ENCODE measurements around the gene GPRIN1.
"Not testable (repeated sequence)": the region's sequence is repeated elsewhere in the genome, so short reads cannot be mapped to it uniquely, and the experiment has no call there.

The GPRIN1 gene

DNA sequence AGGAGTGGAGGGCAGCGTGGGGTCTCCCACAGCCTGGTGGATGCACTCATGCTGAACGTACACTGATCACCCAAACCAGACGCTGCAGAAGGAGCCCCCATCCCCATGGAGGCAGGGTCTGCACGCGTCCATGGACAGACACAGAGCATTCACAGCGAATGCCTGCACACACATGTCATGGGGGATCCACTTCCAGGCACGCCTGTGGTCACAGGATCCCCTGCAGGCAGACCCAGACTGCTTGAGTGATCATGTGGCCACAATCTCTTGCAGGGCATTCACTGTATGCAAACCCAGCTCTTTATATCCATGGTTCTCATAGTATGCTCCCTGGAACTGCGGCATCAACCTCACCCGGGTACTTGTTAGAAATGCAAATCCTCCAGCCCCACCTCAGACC, 15.0 kb upstream of the GPRIN1 start:
- DNase-seq (ENCODE audit: low read depth): no peak

DNA sequence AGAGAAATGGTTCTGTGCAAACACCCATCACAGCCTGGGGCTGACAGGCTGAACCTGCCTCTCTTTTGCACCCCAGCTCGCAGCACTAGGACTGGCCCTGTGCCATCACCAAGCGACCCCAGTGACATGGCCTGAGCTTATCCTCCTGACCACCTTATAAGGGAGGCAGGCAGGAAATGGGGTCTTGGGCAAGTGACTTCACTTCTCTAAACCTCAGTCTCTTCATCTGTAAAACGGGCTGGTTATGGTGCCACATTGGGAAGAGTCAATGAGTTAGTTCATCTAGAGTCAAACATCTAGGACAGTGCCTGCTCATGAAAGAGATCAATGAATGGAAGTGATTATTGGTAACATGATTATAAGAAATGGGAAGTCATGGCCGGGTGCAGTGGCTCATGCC, 14.2 kb upstream of the GPRIN1 start:
- no peak for DNase-seq (ENCODE audit: low read depth)

DNA sequence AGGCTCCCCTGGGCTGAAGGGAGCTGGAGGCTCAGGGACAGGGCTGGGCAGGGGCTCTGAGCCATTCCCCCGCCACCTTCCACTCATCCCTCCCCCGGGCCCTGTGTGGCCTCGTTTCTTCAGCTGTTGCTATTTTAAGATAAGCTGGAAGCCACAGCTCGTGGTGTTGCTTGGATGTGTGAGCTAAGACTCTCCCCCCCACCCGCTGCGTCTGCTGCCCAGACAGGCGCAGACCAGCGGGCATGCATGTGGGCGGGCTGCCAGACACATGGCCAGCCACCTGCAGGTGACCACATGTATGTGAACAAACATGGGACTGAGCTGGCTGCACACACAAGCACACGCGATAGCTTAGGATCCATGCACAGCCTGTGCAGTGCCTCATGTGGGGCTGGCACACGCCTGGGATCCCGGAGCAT, 11.7 kb upstream of the GPRIN1 start:
- no peak for DNase-seq (ENCODE audit: low read depth)

DNA sequence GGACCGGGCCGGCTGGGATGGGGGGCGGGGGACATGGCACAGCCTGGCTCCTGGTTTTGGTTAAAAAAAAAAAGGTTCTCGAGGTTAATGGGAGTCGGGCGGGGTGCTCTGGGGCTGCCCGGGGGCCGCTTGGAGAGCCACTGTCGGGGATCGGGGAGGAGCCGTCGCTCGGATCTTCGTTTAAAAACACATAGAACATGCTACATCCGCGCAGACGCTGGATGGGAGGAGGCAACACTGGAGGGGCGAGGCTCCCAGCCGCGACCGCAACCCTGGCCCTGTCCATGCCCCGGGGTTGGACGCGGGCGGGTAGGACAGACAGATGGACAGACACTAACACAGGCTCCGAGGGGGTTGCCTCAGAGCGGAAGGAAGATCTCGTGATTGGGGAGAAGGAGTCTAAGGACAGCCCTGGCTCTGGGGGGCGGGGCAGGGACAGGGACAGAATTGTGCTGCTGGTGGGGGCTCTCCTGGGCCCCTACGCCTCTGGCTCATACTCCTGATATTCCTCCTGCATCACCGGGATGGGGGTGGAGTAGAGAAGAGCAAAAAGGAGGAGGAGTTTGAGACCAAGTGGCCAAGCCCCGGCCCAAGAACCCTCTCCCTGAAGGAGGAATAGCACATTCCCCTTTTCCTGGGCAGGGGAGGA, 10.5 kb upstream of the GPRIN1 start:
- DNase-seq (ENCODE audit: low read depth): no peak

DNA sequence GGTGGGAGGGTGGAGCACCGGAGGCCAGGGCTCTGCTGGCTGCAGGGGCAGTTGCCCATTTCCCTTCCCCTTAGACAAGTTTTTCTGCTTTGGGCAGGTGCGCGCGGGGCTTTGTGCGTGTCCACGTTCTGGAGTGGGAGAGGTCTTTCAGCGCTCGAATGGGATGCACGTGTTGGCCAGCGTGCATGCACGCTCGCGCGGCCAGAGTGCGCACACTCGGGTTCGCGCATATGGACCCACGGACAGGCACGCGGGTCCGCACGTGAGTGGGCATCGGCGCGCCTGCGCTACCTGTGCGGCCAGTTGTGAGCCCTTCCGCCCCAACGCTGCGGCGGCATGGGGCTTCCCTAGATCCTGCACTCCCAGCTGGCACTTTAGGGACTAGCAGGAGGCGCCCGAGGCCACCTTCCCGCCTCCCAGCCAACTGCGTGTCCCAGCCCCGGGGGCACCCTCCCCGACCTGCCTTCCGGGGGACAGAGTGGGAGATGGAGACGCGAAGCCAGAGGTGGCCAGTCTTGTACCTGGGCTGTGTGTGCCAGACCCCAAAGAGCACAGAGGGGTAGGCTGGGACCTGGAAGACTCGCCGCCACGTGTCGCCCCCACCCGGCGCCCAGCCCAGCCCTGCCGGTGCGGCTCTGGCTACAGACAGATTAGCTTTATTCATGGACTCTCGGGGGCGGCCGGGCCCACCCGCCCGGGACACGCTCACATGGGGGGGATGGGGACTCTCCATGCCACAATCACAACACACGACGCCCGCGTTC, 9.8 kb upstream of the GPRIN1 start:
- DNase-seq (ENCODE audit: low read depth): no peak

DNA sequence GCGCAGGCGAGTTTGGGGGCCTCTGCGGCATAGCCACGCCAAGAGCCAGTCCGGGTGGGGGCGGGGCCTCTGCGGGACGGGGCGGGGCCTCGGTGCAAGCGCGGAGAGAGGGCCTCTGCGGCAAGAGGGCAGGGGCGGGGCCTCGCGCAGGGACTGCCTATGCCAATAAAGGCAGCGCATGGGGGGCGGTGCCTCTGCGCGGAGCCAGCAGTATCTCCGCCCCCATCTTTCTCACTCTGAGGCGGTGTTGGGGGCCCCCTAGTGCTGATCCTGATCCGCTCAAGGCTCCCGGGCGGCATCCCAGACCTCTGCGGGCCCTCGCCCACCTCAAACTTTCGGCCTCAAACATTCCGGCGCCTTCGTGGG, 9.2 kb upstream of the GPRIN1 start:
- DNase-seq (ENCODE audit: low read depth): peak; percentile 59

DNA sequence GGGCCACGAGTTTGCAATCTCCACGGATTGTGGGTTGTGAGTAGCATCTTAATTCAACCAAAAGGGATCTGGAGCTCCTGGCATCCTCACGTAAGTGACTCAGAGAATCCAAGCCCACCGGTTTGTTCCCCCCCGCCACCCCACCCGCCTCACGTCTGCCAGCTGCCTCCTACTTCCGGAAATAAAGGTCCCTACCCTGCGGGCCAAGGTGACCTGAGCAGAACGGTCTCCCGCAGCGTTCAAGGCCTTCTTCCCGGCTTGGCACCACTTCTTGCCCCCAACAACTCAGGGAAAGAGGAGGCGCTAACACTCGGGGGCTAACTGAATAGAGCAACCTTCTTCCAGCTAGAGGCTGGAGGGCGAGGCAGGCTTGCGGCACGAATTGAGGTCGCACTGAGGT, 8.8 kb upstream of the GPRIN1 start:
- DNase-seq (ENCODE audit: low read depth): no peak

DNA sequence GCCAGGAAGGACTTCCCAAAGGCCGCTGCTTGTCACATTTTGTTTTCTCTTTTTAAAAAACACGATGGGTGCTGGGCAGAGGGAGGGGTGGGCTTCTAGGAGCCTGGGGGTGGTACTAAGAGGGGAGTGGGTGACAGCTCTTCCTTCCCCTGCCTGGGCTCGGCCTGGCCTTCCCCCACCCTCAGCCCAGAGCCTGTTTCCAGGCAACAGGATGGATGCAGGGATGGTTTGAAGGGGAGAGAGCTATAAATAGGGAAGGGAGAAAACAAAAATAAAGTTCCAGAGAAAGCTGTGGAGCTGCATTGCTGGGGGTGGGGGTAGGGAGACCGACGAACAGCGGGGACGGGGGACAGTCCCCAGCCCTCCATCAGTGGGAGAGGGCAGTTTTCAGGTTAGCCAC, 6.6 kb upstream of the GPRIN1 start:
- DNase-seq (ENCODE audit: low read depth): no peak

DNA sequence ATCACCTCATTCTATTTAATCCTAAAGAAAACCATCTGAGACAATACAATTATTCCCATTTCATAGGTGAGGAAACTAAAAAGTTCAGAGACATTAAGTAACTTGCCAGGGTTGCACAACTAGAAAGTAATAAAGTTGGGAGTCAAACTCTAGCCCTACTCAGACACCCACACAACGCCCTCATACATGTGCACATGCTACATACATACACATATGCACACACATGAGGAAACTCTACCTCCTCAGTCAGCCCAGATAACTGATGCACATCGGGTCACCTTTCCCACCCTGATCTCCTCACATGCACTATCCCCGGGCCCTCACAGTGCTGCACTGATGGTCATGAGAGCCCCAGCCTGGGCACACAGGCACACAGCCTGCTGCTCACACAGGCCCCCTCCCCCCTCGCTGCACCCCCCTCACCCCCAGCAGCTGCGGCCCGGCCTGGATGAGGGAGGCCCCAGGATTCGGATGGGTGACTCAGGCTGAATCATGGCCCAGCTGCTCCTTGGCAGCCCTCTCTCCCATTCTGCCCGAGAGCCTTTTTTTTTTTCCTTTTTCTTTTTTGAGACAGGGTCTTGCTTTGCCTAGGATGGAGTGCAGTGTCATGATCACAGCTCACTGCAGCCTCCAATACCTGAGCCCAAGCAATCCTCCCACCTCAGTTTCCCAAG, 5.0 kb upstream of the GPRIN1 start:
- no peak for DNase-seq (ENCODE audit: low read depth)

DNA sequence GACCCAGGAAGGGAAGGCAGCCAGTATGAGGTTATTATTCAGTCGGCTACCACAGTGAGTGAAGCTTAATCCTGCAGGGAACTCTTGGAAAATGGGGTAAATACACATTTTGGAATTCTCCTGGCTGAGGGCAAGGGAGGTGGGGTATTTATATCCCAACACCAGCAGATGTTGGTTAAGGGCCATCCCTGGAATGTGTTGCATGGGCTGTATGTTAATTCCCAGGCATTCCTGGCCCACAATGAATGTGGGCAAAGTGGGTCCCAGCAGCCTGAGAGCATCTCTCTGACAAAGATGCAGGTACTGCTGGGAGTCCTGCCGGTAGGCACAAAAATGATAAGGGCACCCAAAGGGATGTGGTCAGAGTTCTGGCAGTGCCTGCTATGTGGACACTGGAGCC, 2.9 kb upstream of the GPRIN1 start:
- no peak for DNase-seq (ENCODE audit: low read depth)

DNA sequence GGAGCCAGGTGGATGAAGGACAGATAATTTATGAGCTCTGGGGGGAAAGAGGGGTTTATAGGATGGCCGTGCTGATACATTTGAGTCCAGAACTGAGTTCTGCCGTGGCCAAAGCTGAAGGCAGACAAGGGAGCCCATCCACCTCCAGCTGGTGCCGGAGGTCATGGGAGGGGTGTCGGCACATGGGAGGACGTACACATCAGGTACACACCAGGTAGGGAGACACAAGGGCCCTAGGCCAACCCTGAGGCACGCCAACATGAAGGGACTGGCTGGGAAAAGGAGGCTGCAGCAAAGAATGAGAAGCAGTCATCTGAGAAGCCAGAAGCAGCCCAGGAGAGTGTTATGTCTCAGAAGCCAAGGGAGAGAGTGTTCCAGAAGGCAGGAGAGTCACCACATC, 2.1 kb upstream of the GPRIN1 start:
- DNase-seq (ENCODE audit: low read depth): no peak

DNA sequence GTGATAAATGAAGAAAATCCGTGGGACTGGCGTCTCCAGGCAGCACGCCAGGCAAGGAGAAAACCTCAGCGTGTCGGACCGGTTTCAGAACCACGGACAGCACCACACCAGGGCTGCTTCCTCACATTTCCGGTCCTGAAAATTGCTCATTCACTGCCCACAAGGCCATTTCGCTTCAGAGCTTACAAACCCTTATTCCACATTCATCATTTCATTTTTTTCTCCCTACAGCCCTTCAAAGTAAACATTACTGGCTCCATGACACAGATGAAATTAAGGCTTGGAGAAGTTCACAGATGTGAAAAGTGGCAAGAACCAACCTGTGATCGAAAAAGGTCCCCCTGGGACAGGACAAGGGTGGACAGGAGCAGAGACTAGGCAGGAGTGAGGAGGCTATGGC, 1.5 kb upstream of the GPRIN1 start:
- no peak for DNase-seq (ENCODE audit: low read depth)

DNA sequence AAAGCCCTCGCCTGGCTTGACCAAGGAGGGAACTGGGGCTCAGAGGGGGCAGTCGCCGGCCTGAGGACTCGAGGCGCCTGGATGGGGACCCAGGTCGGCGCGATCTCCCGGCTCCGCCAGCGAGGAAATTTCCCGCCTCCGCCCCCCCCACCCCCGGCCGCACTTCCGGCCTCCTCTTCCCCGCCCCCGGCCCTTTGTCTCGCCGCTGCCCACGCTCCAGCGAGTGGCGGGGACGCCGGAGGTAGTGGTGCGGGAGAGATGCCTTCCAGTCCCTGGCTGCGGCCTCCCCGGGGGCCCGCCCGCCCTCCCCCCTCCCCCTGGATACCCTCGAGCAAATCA, 448 bp upstream of the GPRIN1 start:
- DNase-seq (ENCODE audit: low read depth): no peak

DNA sequence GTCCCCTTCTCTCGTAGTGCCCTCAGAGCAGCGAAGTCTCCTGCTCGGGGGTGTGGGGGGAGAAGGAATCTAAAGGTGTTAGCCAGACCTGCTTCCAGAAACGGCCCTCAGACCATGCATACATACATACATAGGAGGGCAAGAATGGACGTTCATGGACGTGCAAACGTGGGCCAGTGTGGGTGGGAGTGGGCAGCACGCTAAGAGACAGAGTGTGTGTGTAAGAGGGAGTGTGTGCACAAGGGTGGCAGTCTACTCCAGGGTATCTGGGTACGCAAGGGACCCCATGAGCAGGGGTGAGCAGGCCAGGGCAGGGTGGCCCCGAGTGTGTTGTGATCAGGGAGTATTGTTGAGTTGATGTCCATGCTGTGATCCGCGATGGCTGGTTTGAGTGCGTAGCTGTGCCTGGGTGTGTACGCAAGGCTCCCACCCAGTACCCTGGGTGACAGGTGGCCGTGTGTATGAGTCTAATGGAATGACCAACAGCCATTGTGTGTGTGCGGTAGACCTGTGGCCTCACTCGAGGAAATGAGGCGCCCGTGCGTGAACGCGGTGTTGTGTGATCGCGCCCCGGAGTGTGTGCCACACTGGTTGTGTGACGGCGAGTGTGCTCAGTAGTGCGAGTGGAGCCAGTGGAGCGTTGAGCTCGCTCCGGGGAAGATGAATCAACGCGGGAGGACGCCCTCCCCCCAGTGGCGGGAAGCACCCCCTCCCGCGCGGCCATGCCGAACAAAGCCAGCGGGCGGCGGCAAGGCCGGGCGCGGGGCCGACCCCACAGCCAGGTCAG, 826 bp downstream of the GPRIN1 start:
- DNase-seq (ENCODE audit: low read depth): no peak

DNA sequence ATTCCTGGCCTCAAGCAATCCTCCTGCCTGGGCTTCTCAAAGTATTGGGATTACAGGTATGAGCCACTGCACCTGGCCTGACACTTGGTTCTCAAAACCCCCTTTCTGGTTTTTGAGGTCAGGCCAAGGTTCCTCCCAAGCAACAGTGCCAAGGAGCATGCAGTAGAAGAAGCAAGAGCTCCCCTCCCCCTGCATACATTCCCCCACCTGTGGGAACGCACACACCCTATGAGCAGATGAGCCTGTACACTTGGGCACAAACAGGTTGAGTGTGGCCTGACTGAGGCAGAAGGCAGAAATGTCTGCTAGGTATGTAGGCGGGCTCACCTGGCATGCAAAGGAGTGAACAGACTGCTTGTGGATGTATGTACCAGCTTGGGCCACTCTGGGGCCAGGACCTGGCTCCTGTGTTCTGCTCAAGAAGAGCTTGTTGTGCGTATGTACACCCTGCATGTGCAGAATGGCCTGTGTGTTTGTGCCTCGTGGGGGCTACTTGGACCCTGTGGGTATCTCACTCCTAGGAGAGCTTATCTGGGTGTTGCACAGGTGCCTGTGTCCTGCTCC, 1.7 kb downstream of the GPRIN1 start:
- no peak for DNase-seq (ENCODE audit: low read depth)

DNA sequence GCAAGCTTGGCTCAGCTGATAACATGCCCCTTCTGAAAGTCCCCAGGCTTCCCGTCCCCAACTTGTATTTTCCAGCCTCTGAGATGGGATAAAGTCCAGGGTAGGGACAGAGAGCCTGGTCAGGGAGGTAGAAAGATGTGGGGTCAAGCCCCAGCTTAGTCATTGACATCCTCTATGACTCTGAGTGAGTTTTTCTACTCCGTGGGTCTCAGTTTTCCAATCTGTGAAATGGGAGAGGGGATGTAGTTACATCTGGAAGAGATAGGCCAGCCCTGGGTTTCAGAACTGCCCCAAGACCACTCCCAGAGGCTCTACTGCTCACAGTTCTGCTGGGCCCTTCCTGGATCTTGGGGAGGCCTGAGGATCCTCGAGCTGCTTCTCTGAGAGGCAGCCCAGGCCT, 3.1 kb downstream of the GPRIN1 start:
- no peak for DNase-seq (ENCODE audit: low read depth)

DNA sequence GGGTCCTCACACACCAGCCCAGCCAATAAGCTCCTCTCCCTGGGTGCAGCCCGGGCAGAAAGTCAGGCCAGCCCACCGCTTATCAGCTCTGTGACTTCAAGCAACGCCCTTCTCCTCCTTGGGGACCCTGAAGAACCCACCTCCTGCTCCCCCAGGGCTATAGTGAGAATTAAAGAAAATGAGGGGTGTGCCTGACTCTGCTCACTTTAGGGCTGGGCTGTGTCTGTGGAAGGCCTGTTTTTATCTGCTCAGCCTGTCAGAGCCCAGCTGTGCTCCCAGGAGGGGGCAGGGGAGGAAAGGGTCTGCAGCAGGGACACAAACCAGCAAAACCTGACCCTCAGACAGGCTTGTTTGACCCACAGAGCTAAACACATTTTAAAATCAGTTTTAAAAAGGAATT, 3.9 kb downstream of the GPRIN1 start:
- DNase-seq (ENCODE audit: low read depth): no peak

DNA sequence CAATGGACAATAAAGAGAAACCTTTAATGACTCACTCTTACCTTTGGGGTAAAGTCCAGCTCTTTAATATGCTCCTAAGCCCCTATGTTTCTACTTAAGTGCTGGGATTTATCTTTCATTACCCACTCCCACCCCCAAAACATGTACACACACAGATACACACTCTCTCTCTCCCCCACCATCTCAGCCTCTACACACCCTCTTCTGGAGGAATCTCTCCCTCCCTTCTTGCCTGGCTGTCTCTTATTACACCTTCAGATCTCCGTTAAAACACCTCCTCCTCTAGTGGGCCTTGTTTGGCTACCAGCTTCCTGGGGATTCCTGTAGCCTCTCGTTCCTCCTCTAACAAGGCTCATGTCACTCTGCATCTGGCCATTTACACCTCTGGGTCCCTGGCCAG, 6.9 kb downstream of the GPRIN1 start:
- DNase-seq (ENCODE audit: low read depth): no peak

DNA sequence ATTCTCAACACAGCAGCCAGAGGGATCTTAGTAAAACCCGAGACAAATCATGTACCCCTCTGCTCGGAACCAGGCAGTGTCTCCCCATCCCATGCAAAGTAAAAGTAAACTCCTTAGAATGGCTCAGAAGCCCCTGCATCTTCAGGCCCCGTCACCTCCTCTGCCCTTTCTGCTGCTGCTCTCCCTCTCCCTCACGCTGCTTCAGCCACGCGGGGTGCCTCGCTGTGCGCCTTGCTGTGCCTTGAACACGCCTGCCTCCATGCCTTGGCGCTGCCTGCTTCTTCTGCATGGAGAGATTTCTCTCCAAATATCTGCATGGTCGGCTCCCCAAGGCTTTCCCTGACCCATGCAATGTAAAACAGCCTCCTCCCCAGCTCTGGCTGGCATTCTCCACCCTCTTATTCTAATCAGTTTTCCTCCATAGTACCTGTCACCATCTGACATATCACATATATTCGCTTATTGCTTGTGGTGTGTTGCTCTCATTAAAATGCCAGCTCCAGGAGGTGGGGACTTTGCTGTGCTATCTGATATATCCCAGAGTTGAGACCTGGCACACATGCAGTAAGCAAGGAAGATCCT, 8.0 kb downstream of the GPRIN1 start:
- no peak for DNase-seq (ENCODE audit: low read depth)

DNA sequence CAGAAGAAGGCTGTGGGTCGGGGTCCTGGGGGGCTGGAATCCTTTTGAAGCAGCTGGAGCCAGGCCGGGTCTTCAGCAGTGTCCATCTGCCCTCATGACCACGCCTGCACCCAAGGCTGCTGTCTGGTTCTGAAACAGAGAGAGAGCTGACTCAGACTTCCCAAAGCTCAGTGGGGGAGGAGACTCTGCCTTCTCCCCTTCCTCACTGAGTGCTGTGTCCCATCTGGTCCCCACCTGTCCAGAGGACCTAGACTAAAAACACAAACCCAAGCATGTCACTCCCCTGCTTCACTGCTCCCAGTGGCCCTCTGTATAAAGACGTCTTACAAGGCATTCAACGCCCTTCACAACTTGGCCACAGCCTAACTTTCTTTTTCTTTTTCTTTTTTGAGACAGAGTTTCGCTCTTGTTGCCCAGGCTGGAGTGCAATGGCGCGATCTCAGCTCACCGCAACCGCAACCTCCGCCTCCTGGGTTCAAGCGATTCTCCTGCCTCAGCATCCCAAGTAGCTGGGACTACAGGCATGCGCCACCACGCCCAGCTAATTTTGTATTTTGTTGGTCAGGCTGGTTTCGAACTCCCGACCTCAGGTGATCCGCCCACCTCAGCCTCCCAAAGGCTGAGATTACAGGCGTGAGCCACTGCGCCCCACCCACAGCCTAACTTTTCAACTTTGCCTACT, 10.1 kb downstream of the GPRIN1 start:
- DNase-seq (ENCODE audit: low read depth): not testable (repeated sequence)
